Activated CD4-positive, alpha-beta T cell treated with anti-CD3 and anti-CD28 coated beads for 36 hours (primary cell): ENCODE measurements around the gene C3orf18. TPM values are rescaled to one million over a fixed set of nuclear protein-coding genes. Genes with fewer than 3 reads are reported as not detected.
A peak's percentile ranks its signal among the peaks of the same experiment; 100 is the strongest.

Experiments
- ATAC-seq: fragments of 200-7000 bp; cut with Tn5 transposase; one replicate; pipeline ENCODE4 v1.10.0; 2021; ENCODE audit warnings: mild to moderate bottlenecking, moderate library complexity
- CTCF ChIA-PET: fragments of 350-600 bp; sonication (Branson Sonifier 250); formaldehyde crosslinking; loops from one replicate; lab custom pipeline; 2021; ENCODE audit warnings: antibody characterized with exemption; lab: Charles Lee
- POLR2A ChIA-PET: fragments of 350-600 bp; sonication (Branson Sonifier 250); formaldehyde crosslinking; loops from one replicate; lab custom pipeline; 2021; ENCODE audit warnings: antibody characterized with exemption, inconsistent platforms; lab: Charles Lee
- DNase-seq: peaks from one replicate; pipeline ENCODE4 v3.0.0-alpha.2; 2020
- H3K27ac Mint-ChIP-seq: one replicate; pipeline ENCODE4 v1.8.0; 2021; ENCODE audit warnings: mixed read lengths
- H3K27me3 Mint-ChIP-seq: one replicate; pipeline ENCODE4 v1.8.0; 2021; ENCODE audit warnings: mixed read lengths
- H3K36me3 Mint-ChIP-seq: one replicate; pipeline ENCODE4 v1.8.0; 2021; ENCODE audit warnings: low read depth, mixed read lengths
- H3K4me1 Mint-ChIP-seq: one replicate; pipeline ENCODE4 v1.8.0; 2021; ENCODE audit warnings: mixed read lengths
- H3K4me3 Mint-ChIP-seq: one replicate; pipeline ENCODE4 v1.8.0; 2021; ENCODE audit warnings: mild to moderate bottlenecking, moderate library complexity, mixed read lengths
- H3K9me3 Mint-ChIP-seq: one replicate; pipeline ENCODE4 v1.8.0; 2021; ENCODE audit warnings: low read depth, mixed read lengths
- intact Hi-C, 2 experiments: fragments of 100-400 bp; cut with DNase I in 1 of 2; cut with micrococcal nuclease in 1 of 2; formaldehyde crosslinking; loops; one replicate each; pipeline versions ENCODE4 v1.14.2 to v1.15.1; 2022 to 2024; cut with DNase I, micrococcal nuclease
- total RNA-seq, 2 experiments: library from RNA; stranded (reverse); gene quantifications; one replicate each; pipeline ENCODE4 v1.2.3, GENCODE V29; 2021

C3orf18 gene
- total RNA-seq, 2 experiments from 2014 or later = 31.7 to 31.9 TPM

GRCh38 chr3:50525987-50526386, 41.6 kb downstream of the C3orf18 start:
- peaks cover 4% of the 10 kb centered on the region for H3K4me1 Mint-ChIP-seq
- no peak overlapping the region for H3K27ac Mint-ChIP-seq
- ChIA-PET POLR2A (no interaction called here), CTCF (no interaction called here)
- peaks cover 15% of the 10 kb centered on the region for H3K27me3 Mint-ChIP-seq
- no peaks in the 10 kb centered on the region for H3K36me3 Mint-ChIP-seq
- ATAC-seq (peak; percentile 97), DNase-seq (peak; percentile 89)
- H3K4me3 Mint-ChIP-seq = no peak overlapping the region
- H3K9me3 Mint-ChIP-seq = no peaks in the 10 kb centered on the region
- intact Hi-C loops = loop anchor here in 1 of 2 experiments (2.0 kb wide), 1 partner anchor 121 kb away; no protein-coding TSS in a partner anchor

- intact Hi-C loops = no loop called here
- Mint-ChIP-seq H3K27me3 (peaks cover 13% of the 10 kb centered on the region), H3K9me3 (no peaks in the 10 kb centered on the region), H3K4me1 (peaks cover 4% of the 10 kb centered on the region), H3K36me3 (no peaks in the 10 kb centered on the region), H3K27ac (no peak overlapping the region), H3K4me3 (no peak overlapping the region)
- ChIA-PET POLR2A (no interaction called here), CTCF (interaction anchor here (0.7 to 4.2 kb wide), 2 partner anchors 12 to 17 kb away, joined by 3 to 15 read pairs; no protein-coding TSS in a partner anchor)
- ATAC-seq (no peak), DNase-seq (no peak)
Measured at GRCh38 chr3:50525191-50525910, 42.2 kb downstream of the C3orf18 start.

- intact Hi-C loops = no loop called here
- Mint-ChIP-seq H3K27me3 (peaks cover 10% of the 10 kb centered on the region), H3K4me1 (peaks cover 4% of the 10 kb centered on the region), H3K27ac (no peak overlapping the region), H3K36me3 (no peaks in the 10 kb centered on the region), H3K4me3 (no peak overlapping the region), H3K9me3 (no peaks in the 10 kb centered on the region)
- DNase-seq (no peak), ATAC-seq (no peak)
- ChIA-PET CTCF (interaction anchor here (0.7 to 4.2 kb wide), 3 partner anchors 13 to 114 kb away, joined by 3 to 15 read pairs (median 3); no protein-coding TSS in a partner anchor), POLR2A (no interaction called here)
Measured at GRCh38 chr3:50524746-50525145, 42.8 kb downstream of the C3orf18 start.

GRCh38 chr3:50523279-50523811, 44.2 kb downstream of the C3orf18 start:
- Mint-ChIP-seq H3K4me3 (no peak overlapping the region), H3K36me3 (no peaks in the 10 kb centered on the region), H3K27me3 (peaks cover 7% of the 10 kb centered on the region), H3K4me1 (peaks cover 4% of the 10 kb centered on the region), H3K9me3 (no peaks in the 10 kb centered on the region), H3K27ac (no peak overlapping the region)
- intact Hi-C loops = no loop called here
- ATAC-seq (no peak), DNase-seq (no peak)
- ChIA-PET POLR2A (no interaction called here), CTCF (interaction anchor here (0.6 to 4.2 kb wide), 7 partner anchors 19 to 387 kb away, joined by 3 to 15 read pairs (median 3); no protein-coding TSS in a partner anchor)

GRCh38 chr3:50521572-50521971, 46.0 kb downstream of the C3orf18 start:
- ATAC-seq (no peak), DNase-seq (no peak)
- H3K4me3 Mint-ChIP-seq = no peak overlapping the region
- peaks cover 5% of the 10 kb centered on the region for H3K4me1 Mint-ChIP-seq
- intact Hi-C loops = no loop called here
- H3K27ac Mint-ChIP-seq = no peak overlapping the region
- CTCF ChIA-PET = interaction anchor here (4.2 kb wide), 1 partner anchor 21 kb away, joined by 15 read pairs; no protein-coding TSS in a partner anchor
- H3K36me3 Mint-ChIP-seq = no peaks in the 10 kb centered on the region
- H3K9me3 Mint-ChIP-seq = no peaks in the 10 kb centered on the region
- H3K27me3 Mint-ChIP-seq = peaks cover 4% of the 10 kb centered on the region
- POLR2A ChIA-PET = no interaction called here

GRCh38 chr3:50520849-50521248, 46.7 kb downstream of the C3orf18 start:
- Mint-ChIP-seq H3K4me3 (no peak overlapping the region), H3K27me3 (peaks cover 4% of the 10 kb centered on the region), H3K36me3 (no peaks in the 10 kb centered on the region), H3K9me3 (no peaks in the 10 kb centered on the region), H3K4me1 (peaks cover 7% of the 10 kb centered on the region), H3K27ac (no peak overlapping the region)
- POLR2A ChIA-PET = interaction anchor here (0.6 kb wide), 1 partner anchor 469 kb away, joined by 3 read pairs; no protein-coding TSS in a partner anchor
- no peak for ATAC-seq
- no peak for DNase-seq
- CTCF ChIA-PET = interaction anchor here (0.7 kb wide), 1 partner anchor 24 kb away, joined by 4 read pairs; no protein-coding TSS in a partner anchor
- intact Hi-C loops = no loop called here

GRCh38 chr3:50519471-50520089, 48.0 kb downstream of the C3orf18 start:
- DNase-seq (peak; percentile 88), ATAC-seq (peak; percentile 95)
- H3K9me3 Mint-ChIP-seq = no peaks in the 10 kb centered on the region

GRCh38 chr3:50518436-50518835, 49.1 kb downstream of the C3orf18 start:
- no peaks in the 10 kb centered on the region for H3K36me3 Mint-ChIP-seq
- H3K4me1 Mint-ChIP-seq = peaks cover 4% of the 10 kb centered on the region
- CTCF ChIA-PET = interaction anchor here (0.6 to 3.1 kb wide), 10 partner anchors 9 to 105 kb away, joined by 3 to 19 read pairs (median 3); partner anchors contain the start of gene MAPKAPK3
- H3K27ac Mint-ChIP-seq = no peak overlapping the region
- POLR2A ChIA-PET = no interaction called here
- no peak for DNase-seq
- H3K27me3 Mint-ChIP-seq = peaks cover 4% of the 10 kb centered on the region
- intact Hi-C loops = no loop called here
- no peak for ATAC-seq
- H3K9me3 Mint-ChIP-seq = no peaks in the 10 kb centered on the region
- no peak overlapping the region for H3K4me3 Mint-ChIP-seq

More at GRCh38 chr3:50519471-50520089, 48.0 kb downstream of the C3orf18 start:
- H3K36me3 Mint-ChIP-seq = no peaks in the 10 kb centered on the region
- no peak overlapping the region for H3K27ac Mint-ChIP-seq
- intact Hi-C loops = loop anchor here (1.0 kb wide), 2 partner anchors 23 to 95 kb away; no protein-coding TSS in a partner anchor
- ChIA-PET CTCF (interaction anchor here (0.7 to 3.1 kb wide), 6 partner anchors 17 to 127 kb away, joined by 3 to 19 read pairs (median 3); partner anchors contain the start of gene MAPKAPK3), POLR2A (no interaction called here)
- H3K4me1 Mint-ChIP-seq = peaks cover 4% of the 10 kb centered on the region
- peaks cover 4% of the 10 kb centered on the region for H3K27me3 Mint-ChIP-seq
- H3K4me3 Mint-ChIP-seq = no peak overlapping the region

GRCh38 chr3:50517721-50518206, 49.8 kb downstream of the C3orf18 start:
- POLR2A ChIA-PET = no interaction called here
- no peaks in the 10 kb centered on the region for H3K36me3 Mint-ChIP-seq
- ATAC-seq (no peak), DNase-seq (no peak)
- H3K4me3 Mint-ChIP-seq = no peak overlapping the region
- peaks cover 4% of the 10 kb centered on the region for H3K4me1 Mint-ChIP-seq
- CTCF ChIA-PET = interaction anchor here (0.6 to 3.1 kb wide), 6 partner anchors 10 to 106 kb away, joined by 3 to 19 read pairs (median 3); no protein-coding TSS in a partner anchor
- H3K27ac Mint-ChIP-seq = no peak overlapping the region
- H3K9me3 Mint-ChIP-seq = no peaks in the 10 kb centered on the region
- H3K27me3 Mint-ChIP-seq = peaks cover 4% of the 10 kb centered on the region
- intact Hi-C loops = no loop called here

GRCh38 chr3:50516440-50516871, 51.1 kb downstream of the C3orf18 start:
- H3K9me3 Mint-ChIP-seq = no peaks in the 10 kb centered on the region
- H3K27me3 Mint-ChIP-seq = peaks cover 4% of the 10 kb centered on the region
- H3K27ac Mint-ChIP-seq = no peak overlapping the region
- DNase-seq (no peak), ATAC-seq (no peak)
- H3K4me1 Mint-ChIP-seq = peaks cover 4% of the 10 kb centered on the region
- CTCF ChIA-PET = interaction anchor here (0.6 to 3.1 kb wide), 3 partner anchors 25 to 31 kb away, joined by 3 to 19 read pairs (median 10); no protein-coding TSS in a partner anchor
- H3K4me3 Mint-ChIP-seq = no peak overlapping the region
- no peaks in the 10 kb centered on the region for H3K36me3 Mint-ChIP-seq
- POLR2A ChIA-PET = no interaction called here
- intact Hi-C loops = no loop called here
